ENCODE measurements around the gene CATSPERB. TPM values are rescaled to one million over a fixed set of nuclear protein-coding genes. Genes with fewer than 3 reads are reported as not detected.

Gene CATSPERB
- not detected in 2 replicates for total RNA-seq (2014; rRNA removed; shearing (Covaris generic))

- H3K4me1 ChIP-seq (replicated peaks), result no peaks in the 10 kb centered on the region
- H3K27ac ChIP-seq, result no peak within 1 kb of the TSS
- no peak for DNase-seq (ENCODE audit: low read depth in 1 of 2, low spot score in 2 of 2)
- no peak within 1 kb of the TSS for H3K4me3 ChIP-seq
- H3K36me3 ChIP-seq, result no peaks in the 10 kb centered on the region
- H3K9me3 ChIP-seq (replicated peaks), result no peaks in the 10 kb centered on the region
- H3K27me3 ChIP-seq (replicated peaks), result no peaks in the 10 kb centered on the region
Observed at GRCh38 chr14:91731986-91732385, at the start of gene CATSPERB. CATSPERB (minus strand) TSS chr14:91732086; CDS start chr14:91729479, 2,607 bp downstream.

- no peaks in the 10 kb centered on the region for H3K4me1 ChIP-seq (replicated peaks)
- H3K36me3 ChIP-seq, result no peaks in the 10 kb centered on the region
- H3K9me3 ChIP-seq (replicated peaks), result no peaks in the 10 kb centered on the region
- H3K27me3 ChIP-seq (replicated peaks), result no peaks in the 10 kb centered on the region
- no peak overlapping the region for H3K27ac ChIP-seq
- no peak overlapping the region for H3K4me3 ChIP-seq
- DNase-seq (ENCODE audit: low read depth in 1 of 2, low spot score in 2 of 2), result no peak
Observed at GRCh38 chr14:91780452-91780851, 48.6 kb upstream of the CATSPERB start.

GRCh38 chr14:91778217-91778616 is 46.3 kb upstream of the CATSPERB start:
- Histone ChIP-seq H3K27me3 (replicated peaks) (no peaks in the 10 kb centered on the region), H3K4me3 (no peak overlapping the region), H3K27ac (no peak overlapping the region), H3K36me3 (no peaks in the 10 kb centered on the region), H3K4me1 (replicated peaks) (no peaks in the 10 kb centered on the region), H3K9me3 (replicated peaks) (no peaks in the 10 kb centered on the region)
- DNase-seq (ENCODE audit: low read depth in 1 of 2, low spot score in 2 of 2), result no peak

- no peak for DNase-seq (ENCODE audit: low read depth in 1 of 2, low spot score in 2 of 2)
- Histone ChIP-seq H3K4me3 (no peak overlapping the region), H3K4me1 (replicated peaks) (no peaks in the 10 kb centered on the region), H3K36me3 (no peaks in the 10 kb centered on the region), H3K9me3 (replicated peaks) (no peaks in the 10 kb centered on the region), H3K27me3 (replicated peaks) (no peaks in the 10 kb centered on the region), H3K27ac (no peak overlapping the region)
Observed at GRCh38 chr14:91774140-91775096, 42.5 kb upstream of the CATSPERB start.

GRCh38 chr14:91770185-91770584 is 38.3 kb upstream of the CATSPERB start:
- no peaks in the 10 kb centered on the region for H3K36me3 ChIP-seq
- H3K27ac ChIP-seq, result no peak overlapping the region
- no peaks in the 10 kb centered on the region for H3K27me3 ChIP-seq (replicated peaks)
- H3K9me3 ChIP-seq (replicated peaks), result no peaks in the 10 kb centered on the region
- no peaks in the 10 kb centered on the region for H3K4me1 ChIP-seq (replicated peaks)
- DNase-seq (ENCODE audit: low read depth in 1 of 2, low spot score in 2 of 2), result no peak
- no peak overlapping the region for H3K4me3 ChIP-seq

GRCh38 chr14:91755570-91756295 is 23.8 kb upstream of the CATSPERB start:
- no peaks in the 10 kb centered on the region for H3K27me3 ChIP-seq (replicated peaks)
- no peak for DNase-seq (ENCODE audit: low read depth in 1 of 2, low spot score in 2 of 2)
- H3K4me3 ChIP-seq, result no peak overlapping the region
- no peak overlapping the region for H3K27ac ChIP-seq
- no peaks in the 10 kb centered on the region for H3K4me1 ChIP-seq (replicated peaks)
- no peaks in the 10 kb centered on the region for H3K9me3 ChIP-seq (replicated peaks)
- no peaks in the 10 kb centered on the region for H3K36me3 ChIP-seq

- H3K9me3 ChIP-seq (replicated peaks), result no peaks in the 10 kb centered on the region
- DNase-seq (ENCODE audit: low read depth in 1 of 2, low spot score in 2 of 2), result no peak
- no peak overlapping the region for H3K4me3 ChIP-seq
- H3K27ac ChIP-seq, result no peak overlapping the region
- H3K36me3 ChIP-seq, result no peaks in the 10 kb centered on the region
- H3K27me3 ChIP-seq (replicated peaks), result no peaks in the 10 kb centered on the region
- H3K4me1 ChIP-seq (replicated peaks), result no peaks in the 10 kb centered on the region
Observed at GRCh38 chr14:91754819-91755218, 22.9 kb upstream of the CATSPERB start.

- H3K9me3 ChIP-seq (replicated peaks), result no peaks in the 10 kb centered on the region
- H3K36me3 ChIP-seq, result no peaks in the 10 kb centered on the region
- H3K27ac ChIP-seq, result no peak overlapping the region
- H3K27me3 ChIP-seq (replicated peaks), result no peaks in the 10 kb centered on the region
- no peaks in the 10 kb centered on the region for H3K4me1 ChIP-seq (replicated peaks)
- H3K4me3 ChIP-seq, result no peak overlapping the region
- DNase-seq (ENCODE audit: low read depth in 1 of 2, low spot score in 2 of 2), result no peak
Observed at GRCh38 chr14:91754185-91754584, 22.3 kb upstream of the CATSPERB start.

GRCh38 chr14:91753501-91754128 is 21.7 kb upstream of the CATSPERB start:
- Histone ChIP-seq H3K4me1 (replicated peaks) (no peaks in the 10 kb centered on the region), H3K4me3 (no peak overlapping the region), H3K27ac (no peak overlapping the region), H3K9me3 (replicated peaks) (no peaks in the 10 kb centered on the region), H3K36me3 (no peaks in the 10 kb centered on the region), H3K27me3 (replicated peaks) (no peaks in the 10 kb centered on the region)
- no peak for DNase-seq (ENCODE audit: low read depth in 1 of 2, low spot score in 2 of 2)

GRCh38 chr14:91752961-91753360 is 21.1 kb upstream of the CATSPERB start:
- Histone ChIP-seq H3K4me3 (no peak overlapping the region), H3K36me3 (no peaks in the 10 kb centered on the region), H3K4me1 (replicated peaks) (no peaks in the 10 kb centered on the region), H3K9me3 (replicated peaks) (no peaks in the 10 kb centered on the region), H3K27me3 (replicated peaks) (no peaks in the 10 kb centered on the region), H3K27ac (no peak overlapping the region)
- DNase-seq (ENCODE audit: low read depth in 1 of 2, low spot score in 2 of 2), result no peak

- no peaks in the 10 kb centered on the region for H3K27me3 ChIP-seq (replicated peaks)
- no peaks in the 10 kb centered on the region for H3K9me3 ChIP-seq (replicated peaks)
- no peaks in the 10 kb centered on the region for H3K36me3 ChIP-seq
- H3K27ac ChIP-seq, result no peak overlapping the region
- no peak overlapping the region for H3K4me3 ChIP-seq
- DNase-seq (ENCODE audit: low read depth in 1 of 2, low spot score in 2 of 2), result no peak
- H3K4me1 ChIP-seq (replicated peaks), result no peaks in the 10 kb centered on the region
Observed at GRCh38 chr14:91751719-91752118, 19.8 kb upstream of the CATSPERB start.

GRCh38 chr14:91750634-91751198 is 18.8 kb upstream of the CATSPERB start:
- Histone ChIP-seq H3K4me3 (no peak overlapping the region), H3K36me3 (no peaks in the 10 kb centered on the region), H3K9me3 (replicated peaks) (no peaks in the 10 kb centered on the region), H3K4me1 (replicated peaks) (no peaks in the 10 kb centered on the region), H3K27me3 (replicated peaks) (no peaks in the 10 kb centered on the region), H3K27ac (no peak overlapping the region)
- no peak for DNase-seq (ENCODE audit: low read depth in 1 of 2, low spot score in 2 of 2)

- no peak overlapping the region for H3K27ac ChIP-seq
- no peak overlapping the region for H3K4me3 ChIP-seq
- DNase-seq (ENCODE audit: low read depth in 1 of 2, low spot score in 2 of 2), result no peak
- H3K9me3 ChIP-seq (replicated peaks), result no peaks in the 10 kb centered on the region
- H3K4me1 ChIP-seq (replicated peaks), result no peaks in the 10 kb centered on the region
- H3K36me3 ChIP-seq, result no peaks in the 10 kb centered on the region
- H3K27me3 ChIP-seq (replicated peaks), result no peaks in the 10 kb centered on the region
Observed at GRCh38 chr14:91749868-91750267, 18.0 kb upstream of the CATSPERB start.
